Brain microvascular endothelial cell (primary cell): ENCODE results near the gene KLK12.

Experiments
- DNase-seq: peaks from one replicate; pipeline ENCODE4 v3.0.0-alpha.2; 2020
- H3K27ac ChIP-seq: fragments of 250-450 bp; sonication (Bioruptor Pico); 2 replicates; pipeline ENCODE4 v1.5.1; 2020; ENCODE audit warnings: mild to moderate bottlenecking, moderate library complexity
- H3K27me3 ChIP-seq: fragments of 250-450 bp; sonication (Bioruptor Pico); replicated peaks from 2 replicates; pipeline ENCODE4 v1.5.1; 2020; ENCODE audit warnings: mild to moderate bottlenecking
- H3K36me3 ChIP-seq: fragments of 250-450 bp; sonication (Bioruptor Pico); replicated peaks from 2 replicates; pipeline ENCODE4 v1.5.1; 2020; ENCODE audit warnings: mild to moderate bottlenecking
- H3K4me3 ChIP-seq: 2 replicates; pipeline ENCODE4 v1.5.1; 2011; ENCODE audit warnings: low read depth, mild to moderate bottlenecking, control low read depth, low read length, moderate library complexity
- in situ Hi-C: cut with HindIII; loops from 2 replicates; pipeline ENCODE4 v1.10.0; 2017; ENCODE audit warnings: low sequenced_read_pairs, low pct_ligation_motif_present
- TF ChIP-seq, protein P1 (sequence below): IDR thresholded peaks from 2 replicates; pipeline ENCODE4 v1.5.1; 2011; ENCODE audit warnings: low read depth, mild to moderate bottlenecking, moderate library complexity, low read length, control low read depth, inconsistent platforms; ENCODE audit errors: missing control alignments

Gene KLK12

DNA sequence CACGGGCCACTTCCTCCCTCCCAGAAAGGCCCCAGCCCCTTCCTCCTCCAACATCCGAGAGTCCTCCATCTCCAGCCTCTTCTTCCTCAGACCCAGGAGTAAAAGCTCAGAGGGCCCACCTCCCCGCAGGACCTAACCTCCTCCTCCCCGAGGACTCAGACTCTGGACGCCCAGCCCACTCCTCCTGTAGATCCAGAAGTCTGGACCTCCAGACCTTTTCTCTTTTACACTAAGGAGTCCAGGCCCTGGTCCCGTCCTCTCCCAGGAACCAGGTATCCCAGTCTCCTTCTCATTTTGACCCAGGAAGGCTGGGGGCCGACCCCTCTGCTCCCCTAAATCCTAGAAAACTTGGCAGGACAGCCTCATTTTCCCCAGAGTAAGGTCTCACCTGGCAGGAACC is 31.5 kb downstream of the KLK12 start:
- TF ChIP-seq, protein P1, sequence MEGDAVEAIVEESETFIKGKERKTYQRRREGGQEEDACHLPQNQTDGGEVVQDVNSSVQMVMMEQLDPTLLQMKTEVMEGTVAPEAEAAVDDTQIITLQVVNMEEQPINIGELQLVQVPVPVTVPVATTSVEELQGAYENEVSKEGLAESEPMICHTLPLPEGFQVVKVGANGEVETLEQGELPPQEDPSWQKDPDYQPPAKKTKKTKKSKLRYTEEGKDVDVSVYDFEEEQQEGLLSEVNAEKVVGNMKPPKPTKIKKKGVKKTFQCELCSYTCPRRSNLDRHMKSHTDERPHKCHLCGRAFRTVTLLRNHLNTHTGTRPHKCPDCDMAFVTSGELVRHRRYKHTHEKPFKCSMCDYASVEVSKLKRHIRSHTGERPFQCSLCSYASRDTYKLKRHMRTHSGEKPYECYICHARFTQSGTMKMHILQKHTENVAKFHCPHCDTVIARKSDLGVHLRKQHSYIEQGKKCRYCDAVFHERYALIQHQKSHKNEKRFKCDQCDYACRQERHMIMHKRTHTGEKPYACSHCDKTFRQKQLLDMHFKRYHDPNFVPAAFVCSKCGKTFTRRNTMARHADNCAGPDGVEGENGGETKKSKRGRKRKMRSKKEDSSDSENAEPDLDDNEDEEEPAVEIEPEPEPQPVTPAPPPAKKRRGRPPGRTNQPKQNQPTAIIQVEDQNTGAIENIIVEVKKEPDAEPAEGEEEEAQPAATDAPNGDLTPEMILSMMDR = no peak
- Histone ChIP-seq H3K36me3 (no peaks in the 10 kb centered on the region), H3K27ac (no peak overlapping the region), H3K27me3 (no peaks in the 10 kb centered on the region), H3K4me3 (no peak overlapping the region)
- in situ Hi-C loops = no loop called here
- DNase-seq = no peak

DNA sequence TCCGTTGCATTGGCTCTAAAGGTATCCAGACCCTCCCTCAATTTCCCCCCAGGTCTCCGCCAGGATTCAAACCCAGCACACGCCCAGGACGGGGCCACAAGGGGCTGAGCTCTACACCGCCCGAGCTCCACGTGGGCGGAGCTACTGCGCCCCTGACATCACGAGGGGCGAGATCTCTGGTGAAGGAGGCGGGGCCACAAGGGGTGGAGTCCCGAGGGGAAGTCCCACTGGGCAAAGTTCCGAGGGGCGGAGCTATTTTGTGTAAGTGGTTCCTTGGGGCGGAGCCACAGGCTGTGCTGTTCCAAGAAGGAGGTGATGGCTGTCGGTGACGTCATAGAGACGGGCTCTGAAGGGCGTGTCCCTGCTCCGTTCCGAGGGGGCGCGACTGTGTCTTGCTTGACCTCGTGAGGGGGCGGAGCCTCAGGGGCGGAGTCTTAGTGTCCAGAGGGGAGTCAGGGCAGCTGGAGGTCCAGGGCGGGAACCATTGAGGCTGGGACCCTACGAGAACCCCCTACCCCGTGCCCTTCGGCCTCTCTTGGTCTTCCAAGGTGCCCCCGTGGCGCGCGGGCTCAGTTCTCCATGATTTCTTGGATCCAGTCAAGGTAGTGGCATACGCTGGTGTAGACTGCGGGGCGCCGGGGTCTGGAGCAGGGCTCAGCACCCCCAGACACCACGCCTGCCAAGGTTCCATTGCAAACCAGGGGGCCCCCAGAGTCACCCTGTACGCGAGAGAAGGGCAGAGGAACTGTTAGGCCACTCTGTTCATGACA is 32.1 kb downstream of the KLK12 start:
- in situ Hi-C loops = no loop called here
- H3K27me3 ChIP-seq = no peaks in the 10 kb centered on the region
- no peak for DNase-seq
- TF ChIP-seq, protein P1 = no peak
- no peak overlapping the region for H3K4me3 ChIP-seq
- no peak overlapping the region for H3K27ac ChIP-seq
- H3K36me3 ChIP-seq = no peaks in the 10 kb centered on the region

DNA sequence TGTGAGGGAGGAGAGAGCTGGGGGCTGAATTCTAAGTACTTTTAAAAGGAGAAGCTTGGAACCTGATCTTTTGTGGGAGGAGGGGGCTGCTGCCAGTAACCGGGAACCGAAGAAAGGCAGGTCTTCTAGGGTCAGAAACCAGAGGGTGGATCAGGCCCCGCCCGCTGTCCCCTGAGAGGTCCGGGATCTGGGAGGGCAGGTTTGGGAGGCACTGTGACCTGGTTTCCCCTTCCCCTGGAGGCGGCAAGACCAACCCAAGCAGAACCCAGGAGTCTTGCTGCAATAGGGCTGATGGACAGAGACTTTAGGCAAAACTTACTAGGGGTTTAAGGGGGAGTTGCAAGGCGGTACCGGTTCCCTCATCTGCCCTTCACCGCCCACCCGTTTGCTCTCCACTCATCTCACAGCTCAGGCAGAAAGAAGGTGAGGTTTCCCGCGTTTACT is 32.7 kb downstream of the KLK12 start:
- Histone ChIP-seq H3K4me3 (no peak overlapping the region), H3K36me3 (no peaks in the 10 kb centered on the region), H3K27me3 (no peaks in the 10 kb centered on the region), H3K27ac (no peak overlapping the region)
- no peak for DNase-seq
- TF ChIP-seq, protein P1 = no peak
- in situ Hi-C loops = no loop called here

DNA sequence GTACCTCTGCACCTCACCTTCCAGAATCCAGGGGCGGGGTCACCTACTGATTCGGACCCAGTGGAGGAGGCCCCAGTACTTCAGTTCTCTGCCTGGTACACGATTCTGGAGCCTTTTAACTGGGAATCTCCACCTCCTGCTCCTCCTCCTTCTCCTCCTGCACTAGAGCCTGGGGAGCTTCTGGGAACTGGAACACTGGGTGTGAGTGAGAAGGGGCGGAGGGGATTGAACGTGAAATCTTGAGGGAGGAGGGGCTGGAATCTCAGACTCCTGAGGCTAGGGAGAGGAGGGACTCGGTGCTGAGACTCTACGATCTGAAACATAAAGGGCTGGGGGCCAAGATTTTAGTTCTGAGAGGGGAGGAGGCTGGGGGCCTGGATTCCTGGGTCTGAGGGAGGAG is 33.3 kb downstream of the KLK12 start, which contains the start of gene KLK8:
TSS of gene KLK8 (minus strand) at position 90 of the 400 bp plus-strand sequence. CDS start 437 bp downstream, outside the sequence.
- Histone ChIP-seq H3K27me3 (no peaks in the 10 kb centered on the region), H3K27ac (no peak within 1 kb of the TSS), H3K36me3 (no peaks in the 10 kb centered on the region), H3K4me3 (no peak within 1 kb of the TSS)
- in situ Hi-C loops = no loop called here
- DNase-seq = no peak
- TF ChIP-seq, protein P1 = no peak

DNA sequence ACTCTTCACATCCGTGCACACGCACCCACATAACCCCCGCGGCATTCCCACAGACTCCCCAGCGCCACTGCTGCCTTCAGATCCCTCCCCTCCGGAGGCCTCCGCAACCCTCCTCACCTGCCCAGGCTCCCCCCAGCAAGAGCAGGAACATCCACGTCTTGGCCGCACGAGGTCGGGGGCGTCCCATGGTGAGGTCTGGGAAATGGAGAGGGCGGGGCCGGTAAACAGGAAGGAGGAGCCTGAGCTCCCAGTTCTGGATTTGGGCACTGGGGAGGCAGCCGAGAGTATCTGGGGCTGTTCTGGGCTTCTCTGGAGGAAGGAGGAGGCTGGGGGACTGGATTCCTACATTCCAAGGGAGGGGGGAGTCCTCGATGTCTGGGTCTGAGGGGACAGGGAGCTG is 33.8 kb downstream of the KLK12 start:
- TF ChIP-seq, protein P1 = no peak
- H3K36me3 ChIP-seq = no peaks in the 10 kb centered on the region
- H3K4me3 ChIP-seq = no peak overlapping the region
- H3K27ac ChIP-seq = no peak overlapping the region
- no peaks in the 10 kb centered on the region for H3K27me3 ChIP-seq
- no peak for DNase-seq
- in situ Hi-C loops = no loop called here
